Keratinocyte (primary cell): ENCODE results near the gene BFSP2. TPM values are rescaled to one million over a fixed set of nuclear protein-coding genes. Genes with fewer than 3 reads are reported as not detected.

Experiments
- DNase-seq: peaks from one replicate; pipeline ENCODE4 v3.0.0-alpha.2; 2011; ENCODE audit warnings: low read depth, missing footprints, low spot score
- FAIRE-seq: peaks from 2 replicates; lab custom pipeline; 2011; peaks lifted over from hg19 to GRCh38; lab: Jason Lieb, UNC
- H2AFZ ChIP-seq: 2 replicates; pipeline ENCODE4 v1.6.0; 2012; ENCODE audit warnings: low read length, control low read depth, inconsistent platforms; ENCODE audit not compliant: control insufficient read depth
- H3K27ac ChIP-seq: 2 replicates; pipeline ENCODE4 v1.5.1; 2011; ENCODE audit warnings: low read length; ENCODE audit not compliant: control insufficient read depth, insufficient read depth
- H3K27me3 ChIP-seq: 3 replicates; pipeline ENCODE4 v1.6.0; 2011; ENCODE audit warnings: low read length; ENCODE audit not compliant: control insufficient read depth, insufficient read depth; ENCODE audit errors: extremely low read depth
- H3K36me3 ChIP-seq, 2 experiments: 2 replicates in 1 of 2; 3 replicates in 1 of 2; pipeline ENCODE4 v1.5.1; 2011; ENCODE audit warnings: low read length in 2 of 2, mild to moderate bottlenecking in 1 of 2; ENCODE audit not compliant: control insufficient read depth in 2 of 2, insufficient read depth in 2 of 2; ENCODE audit errors: extremely low read depth in 1 of 2
- H3K4me1 ChIP-seq: 3 replicates; pipeline ENCODE4 v1.5.1; 2011; ENCODE audit warnings: low read length; ENCODE audit not compliant: control insufficient read depth, insufficient read depth; ENCODE audit errors: extremely low read depth
- H3K4me2 ChIP-seq: 3 replicates; pipeline ENCODE4 v1.6.0; 2011; ENCODE audit warnings: low read depth, low read length; ENCODE audit not compliant: control insufficient read depth, insufficient read depth; ENCODE audit errors: extremely low read depth
- H3K4me3 ChIP-seq, 3 experiments: fragments of 200-600 bp in 1 of 3; sonication (generic) in 1 of 3; 2 replicates in 2 of 3; 3 replicates in 1 of 3; pipeline ENCODE4 v1.5.1; 2011 to 2016; ENCODE audit warnings: low read length in 3 of 3, mild to moderate bottlenecking in 3 of 3, control low read depth in 2 of 3, inconsistent platforms in 1 of 3, low read depth in 1 of 3, mixed read lengths in 1 of 3, mixed run types in 1 of 3, moderate library complexity in 1 of 3; ENCODE audit not compliant: control insufficient read depth in 2 of 3, insufficient read depth in 2 of 3; ENCODE audit errors: extremely low read depth in 1 of 3
- H3K79me2 ChIP-seq: 2 replicates; pipeline ENCODE4 v1.6.0; 2012; ENCODE audit warnings: low read length; ENCODE audit not compliant: control insufficient read depth, insufficient read depth
- H3K9ac ChIP-seq: 3 replicates; pipeline ENCODE4 v1.6.0; 2011; ENCODE audit warnings: low read length; ENCODE audit not compliant: control insufficient read depth, insufficient read depth; ENCODE audit errors: extremely low read depth
- H3K9me1 ChIP-seq: 3 replicates; pipeline ENCODE4 v1.6.0; 2011; ENCODE audit warnings: low read length; ENCODE audit not compliant: control insufficient read depth, insufficient read depth; ENCODE audit errors: extremely low read depth
- H3K9me3 ChIP-seq: 2 replicates; pipeline ENCODE4 v1.5.1; 2012; ENCODE audit warnings: low read depth, low read length; ENCODE audit not compliant: control insufficient read depth
- H4K20me1 ChIP-seq: 3 replicates; pipeline ENCODE4 v1.6.0; 2011; ENCODE audit warnings: low read length; ENCODE audit not compliant: control insufficient read depth, insufficient read depth; ENCODE audit errors: extremely low read depth
- CTCF ChIP-seq, 3 experiments: IDR thresholded peaks in 1 of 3; conservative IDR thresholded peaks in 1 of 3; optimal IDR thresholded peaks in 1 of 3; 2 replicates in 2 of 3; 3 replicates in 1 of 3; pipeline versions ENCODE3 to v1.5.1; 2011; ENCODE audit warnings: low read length in 3 of 3, mild to moderate bottlenecking in 3 of 3, moderate library complexity in 2 of 3, control low read depth in 1 of 3, inconsistent platforms in 1 of 3; ENCODE audit not compliant: insufficient read depth in 2 of 3; ENCODE audit errors: extremely low read depth in 1 of 3
- EZH2 ChIP-seq: IDR thresholded peaks from one replicate; pipeline ENCODE4 v1.6.1; 2012; ENCODE audit warnings: inconsistent platforms, mild to moderate bottlenecking, low read length, moderate library complexity
- dilution Hi-C: fragments of 300-500 bp; cut with MboI; formaldehyde crosslinking; loops from one replicate; pipeline ENCODE4 v1.7.0; 2020; ENCODE audit warnings: low sequenced_read_pairs; ENCODE audit not compliant: extremely low pct_ligation_motif_present
- polyA plus RNA-seq, 5 experiments: library from polyadenylated mRNA; depleted of rRNA in 3 of 5; stranded (reverse) in 3 of 5; stranded (forward) in 1 of 5; unstranded in 1 of 5; fragments of >200 nt; gene quantifications; 1 replicate in 1 of 5; 2 replicates in 3 of 5; 3 replicates in 1 of 5; pipeline versions ENCODE4 v1.2.1 to v1.2.3, GENCODE V29; 2011 to 2012; ENCODE audit warnings: missing spikeins in 2 of 5, low read depth in 1 of 5, low replicate concordance in 1 of 5

Gene BFSP2
- polyA plus RNA-seq, 1 donor (not counting 4 experiments of a cell fraction or from before 2014, with no cell fraction given) = not detected

- Histone ChIP-seq H3K9ac (no peak overlapping the region), H3K27me3 (no peaks in the 10 kb centered on the region), H3K9me1 (no peaks in the 10 kb centered on the region), H3K4me2 (no peak overlapping the region), H3K36me3 (no peaks in the 10 kb centered on the region), H4K20me1 (no peaks in the 10 kb centered on the region), H3K9me3 (no peaks in the 10 kb centered on the region), H2AFZ (no peak overlapping the region), H3K27ac (no peak overlapping the region), H3K79me2 (no peaks in the 10 kb centered on the region), H3K4me1 (peaks cover 7% of the 10 kb centered on the region), H3K4me3 (no peak overlapping the region)
- dilution Hi-C loops = no loop called here
- TF ChIP-seq EZH2 = no peak
- DNase-seq = no peak
- FAIRE-seq = no peak
Observed at GRCh38 chr3:133489466-133490085, 89.7 kb downstream of the BFSP2 start.

DNA sequence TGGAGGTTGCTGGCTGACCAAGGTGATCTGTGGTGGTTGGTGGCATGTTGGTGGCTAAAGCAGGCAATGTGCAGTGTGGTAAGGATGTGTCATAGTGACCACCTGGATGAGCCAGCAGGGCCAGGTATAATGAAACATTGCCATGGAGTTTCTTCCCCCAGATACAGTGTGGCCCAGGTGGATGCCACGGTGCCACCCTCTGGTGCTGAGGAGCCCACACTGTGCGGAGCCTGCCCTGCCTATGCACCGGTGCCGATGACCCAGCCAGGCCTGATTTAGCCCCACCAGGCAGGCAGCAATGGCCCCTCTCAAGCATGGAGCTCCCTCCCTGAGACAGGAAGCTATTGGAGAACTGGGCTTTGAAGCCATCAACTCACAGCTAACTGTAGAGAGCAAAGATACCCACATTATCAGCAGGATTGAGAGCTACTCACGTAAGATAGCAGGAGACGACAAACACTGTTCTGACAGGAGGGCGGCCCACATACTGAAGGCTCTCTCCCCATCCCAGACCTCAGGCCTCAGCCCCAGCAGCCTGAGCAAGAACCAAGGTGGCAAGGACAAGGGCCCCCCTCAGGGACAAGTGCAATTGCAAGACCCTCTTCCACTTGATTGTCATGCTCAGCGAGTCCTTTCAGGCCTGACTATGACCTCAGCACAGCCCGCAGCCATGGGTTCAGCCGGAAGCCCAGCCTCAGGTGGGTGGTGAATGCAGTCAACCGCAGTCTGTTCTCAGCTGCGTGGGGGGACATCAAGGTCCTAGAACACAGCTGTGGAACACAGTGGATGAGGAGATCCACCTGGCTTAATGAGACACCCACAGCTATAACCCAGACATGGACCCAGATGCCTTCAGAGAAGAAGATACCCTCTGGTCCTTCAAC lies 90.9 kb downstream of the BFSP2 start:
- DNase-seq (no peak), FAIRE-seq (no peak)
- TF ChIP-seq CTCF (optimal IDR thresholded peaks at IDR 0.05 in 1 of 3, IDR thresholded peaks at IDR 0.05 in 1 of 3, conservative IDR thresholded peaks at IDR 0.05 in 1 of 3; ENCODE audit: extremely low read depth in 1 of 3, insufficient read depth in 2 of 3, low read length in 3 of 3) (no peak), EZH2 (no peak)
- Histone ChIP-seq H3K9ac (no peak overlapping the region), H3K9me3 (no peaks in the 10 kb centered on the region), H3K4me1 (peaks cover 7% of the 10 kb centered on the region), H4K20me1 (no peaks in the 10 kb centered on the region), H3K4me3 (no peak overlapping the region), H3K27me3 (no peaks in the 10 kb centered on the region), H3K36me3 (no peaks in the 10 kb centered on the region), H3K27ac (no peak overlapping the region), H3K4me2 (no peak overlapping the region), H2AFZ (no peak overlapping the region), H3K79me2 (no peaks in the 10 kb centered on the region), H3K9me1 (no peaks in the 10 kb centered on the region)
- dilution Hi-C loops = no loop called here
